Raji (cell line): Measurements from ENCODE around the gene PFDN2.

Experiments used
- POLR2A ChIP-seq: IDR thresholded peaks from 2 replicates; pipeline ENCODE4 v1.6.1; 2011; ENCODE audit warnings: low read depth, low read length, control low read depth; ENCODE audit not compliant: insufficient read depth

PFDN2 gene

DNA sequence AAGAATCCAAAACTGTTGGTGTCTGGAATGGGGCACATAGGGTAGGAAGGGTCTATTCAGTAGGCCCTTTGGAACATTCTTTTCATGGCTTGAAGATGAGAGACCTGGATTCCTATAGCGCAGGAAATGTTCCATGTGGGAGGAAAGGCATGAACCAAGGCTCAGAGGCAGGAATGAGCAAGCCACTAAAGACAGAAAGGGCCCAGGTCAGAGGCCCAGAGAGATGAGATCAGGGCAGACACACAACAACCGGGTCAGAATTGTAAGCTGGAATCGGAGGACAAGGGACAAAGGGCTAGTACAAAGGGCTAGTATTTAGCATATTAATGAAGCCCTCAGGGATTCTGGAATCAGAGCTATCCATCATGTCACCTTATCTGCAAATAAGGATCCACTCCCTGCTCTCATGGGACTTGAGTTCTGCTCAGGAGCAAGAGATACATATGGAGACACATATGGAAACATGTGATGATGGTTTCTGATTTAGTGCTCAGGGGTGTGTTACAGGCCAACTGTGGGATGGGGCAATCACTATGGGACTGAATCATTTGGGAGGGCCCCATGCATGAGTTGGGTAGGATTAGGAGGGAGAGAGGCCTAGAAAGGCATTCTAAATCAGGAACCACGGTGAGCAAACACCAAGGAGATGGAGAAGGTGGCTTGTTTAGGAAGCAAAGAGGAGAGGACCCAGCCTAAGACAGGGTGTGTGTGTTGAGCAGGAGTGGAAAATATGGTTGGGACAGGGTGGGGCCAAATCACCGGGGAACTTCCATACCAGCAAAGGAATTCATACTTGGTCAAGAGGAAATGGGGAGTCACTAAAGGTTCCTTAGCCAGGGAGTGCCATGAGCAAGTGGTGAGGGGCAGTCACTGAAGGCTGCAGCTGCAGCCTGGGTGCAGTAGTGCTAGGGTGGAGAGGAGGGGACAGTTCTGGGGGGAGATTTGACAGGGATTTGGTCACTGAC, 37.1 kb downstream of the PFDN2 start:
- TF ChIP-seq POLR2A: no peak

DNA sequence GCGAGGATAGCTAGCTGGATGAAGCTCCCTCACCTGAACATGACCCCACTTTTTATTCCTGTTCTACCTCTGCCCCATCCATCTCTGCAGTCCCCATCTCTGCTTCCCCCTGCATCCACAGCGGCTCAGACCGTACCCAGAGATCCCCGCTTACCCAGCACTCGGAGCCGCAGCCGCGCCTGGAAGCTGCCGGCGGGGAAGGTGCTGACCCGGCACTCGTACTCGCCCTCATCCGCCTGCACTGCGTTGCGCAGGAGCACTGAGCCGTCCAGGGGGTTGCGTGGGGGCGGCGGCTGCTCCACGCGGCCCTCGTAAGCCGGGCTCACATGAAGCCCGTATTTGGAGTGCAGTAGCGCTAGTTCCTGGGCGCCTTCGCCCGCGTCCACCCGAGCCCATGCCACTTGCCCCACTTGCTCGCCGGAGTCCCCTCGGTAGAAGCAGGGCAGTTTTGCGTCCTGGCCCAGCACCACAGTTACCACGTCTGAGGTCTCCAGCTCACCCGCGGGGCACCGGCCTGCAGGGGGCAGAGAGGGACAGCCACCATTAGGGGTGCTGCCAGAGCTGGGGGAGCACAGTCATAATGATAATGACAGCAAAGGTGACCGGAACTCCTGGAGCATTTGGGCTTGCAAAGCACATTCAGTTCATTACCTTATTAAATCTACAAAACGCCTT, 38.3 kb downstream of the PFDN2 start:
- no peak for TF ChIP-seq POLR2A

- TF ChIP-seq POLR2A: no peak
Measured at GRCh38 chr1:161077426-161077825, 40.4 kb downstream of the PFDN2 start.

DNA sequence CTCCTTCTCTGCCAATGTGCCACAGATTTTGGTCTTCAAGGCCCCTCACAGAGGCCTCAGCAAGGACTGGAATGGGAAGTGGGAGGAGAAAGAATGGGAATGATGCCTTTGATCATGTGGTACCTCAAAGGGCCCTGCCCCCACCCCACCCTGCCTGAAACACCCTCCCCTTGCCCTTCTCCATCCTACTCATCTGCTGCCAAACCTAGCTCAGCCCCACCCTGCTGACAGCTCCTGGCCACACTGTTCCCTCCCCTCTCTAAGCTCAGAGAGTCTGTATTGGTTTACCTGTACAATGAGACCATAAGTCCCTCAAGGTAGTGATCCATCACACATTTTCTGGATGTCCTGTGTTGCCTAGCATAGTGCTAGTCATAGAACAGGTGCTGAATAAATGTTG, 41.4 kb downstream of the PFDN2 start:
- TF ChIP-seq POLR2A: no peak

DNA sequence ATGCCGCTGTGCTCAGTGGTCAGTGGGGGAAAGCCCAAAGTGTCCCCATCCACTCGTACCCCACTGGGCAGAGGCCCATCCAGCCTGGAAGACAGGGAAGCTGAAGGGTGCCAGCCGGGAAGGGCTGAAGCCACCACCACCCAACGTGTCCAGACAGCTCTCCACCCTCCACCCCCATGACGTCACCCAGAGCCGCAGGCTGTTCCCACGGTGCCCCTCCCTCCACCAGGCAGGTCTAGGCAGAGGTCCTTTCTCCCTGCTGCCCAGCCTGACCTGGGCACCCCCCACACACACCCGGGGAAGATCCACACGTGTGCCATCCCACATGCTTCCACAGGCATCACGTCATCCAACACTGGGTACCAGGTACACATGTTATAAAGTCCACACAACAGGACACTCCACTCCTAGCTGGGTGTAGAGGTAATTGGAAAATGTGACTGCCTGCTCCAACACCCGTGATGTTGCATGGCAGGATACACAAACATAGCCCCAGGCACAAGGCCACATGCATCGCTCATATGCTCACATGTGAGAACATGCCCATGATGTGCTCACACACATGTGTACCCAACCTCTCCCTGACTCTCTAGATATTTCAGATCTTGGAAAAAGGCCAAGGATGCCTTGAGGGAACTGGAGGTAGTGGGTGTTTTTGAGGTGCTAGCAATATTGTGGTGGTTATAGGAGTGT, 43.0 kb downstream of the PFDN2 start:
- no peak for TF ChIP-seq POLR2A

DNA sequence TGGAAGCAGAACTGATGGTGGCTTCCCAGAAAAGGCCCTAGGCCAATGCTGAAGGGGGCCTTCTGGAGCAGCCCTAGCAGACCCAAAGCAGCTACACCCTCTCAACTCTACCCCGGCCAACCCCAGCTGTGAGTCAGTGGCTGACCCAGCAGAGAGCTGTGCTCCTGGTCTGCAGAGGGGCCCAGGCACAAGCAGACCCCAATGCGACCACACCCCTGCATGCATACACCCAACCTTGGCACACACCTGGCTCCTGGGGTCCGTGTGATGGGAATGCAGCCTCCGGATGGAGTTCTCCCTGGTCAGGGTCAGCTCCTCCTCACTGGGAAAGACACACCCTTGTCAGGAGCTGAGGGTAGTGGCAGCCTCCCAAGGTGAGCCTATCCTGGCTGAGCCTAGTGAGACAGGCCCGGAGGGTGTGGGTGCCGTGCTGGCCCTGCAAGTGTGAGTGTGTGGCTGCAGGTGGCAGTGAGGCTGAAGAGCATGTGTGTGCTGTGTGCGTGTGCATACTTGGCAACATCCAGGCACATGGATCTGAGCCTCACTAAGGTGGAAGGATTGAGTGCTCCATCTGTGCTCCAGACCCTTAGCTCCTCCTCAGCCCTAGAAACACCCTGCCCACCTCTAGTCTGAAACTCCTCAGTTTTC, 44.2 kb downstream of the PFDN2 start:
- no peak for TF ChIP-seq POLR2A

GRCh38 chr1:161072751-161073449, 44.9 kb downstream of the PFDN2 start:
- no peak for TF ChIP-seq POLR2A

DNA sequence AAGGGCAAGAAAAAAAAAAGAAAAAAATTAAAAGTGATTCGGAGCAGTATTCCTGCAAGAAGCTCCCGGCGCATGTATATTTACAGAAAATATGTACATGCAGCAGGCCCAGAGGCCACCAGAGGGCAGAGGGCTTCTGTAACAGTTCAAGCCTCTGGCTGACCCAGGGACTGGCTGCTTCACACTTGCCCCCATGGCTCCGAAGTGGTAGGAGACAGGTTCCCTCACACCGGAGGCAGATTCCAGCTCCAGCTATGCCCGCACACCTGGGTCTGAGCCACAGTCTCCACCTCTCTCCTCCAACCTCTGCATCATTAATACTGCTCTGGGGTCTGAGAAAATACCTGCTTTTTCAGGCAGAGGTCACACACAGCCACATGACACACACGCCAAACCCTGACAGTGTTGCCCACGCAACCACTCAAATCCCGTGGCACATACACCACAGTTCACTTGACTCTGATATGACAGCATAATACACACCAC, 45.9 kb downstream of the PFDN2 start:
- TF ChIP-seq POLR2A: no peak

DNA sequence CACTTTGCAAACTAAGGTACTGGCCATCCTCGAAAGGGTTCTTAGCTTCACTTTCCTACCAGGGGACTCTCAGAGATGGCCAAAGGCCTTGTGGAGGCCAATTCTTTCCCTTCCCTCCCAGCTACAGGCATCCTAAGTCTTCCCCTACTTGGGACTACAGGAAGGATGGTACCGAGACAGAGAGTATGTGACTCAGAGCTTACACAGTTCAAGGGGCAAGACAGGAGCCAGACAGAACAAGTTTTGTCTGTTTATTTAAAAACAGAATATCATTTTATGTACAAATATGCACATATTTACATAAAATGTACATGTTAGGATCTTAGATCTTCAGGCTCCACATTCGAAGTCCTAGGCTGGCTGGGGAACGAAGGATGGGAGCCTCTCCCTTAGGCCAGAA, 47.1 kb downstream of the PFDN2 start:
- no peak for TF ChIP-seq POLR2A

GRCh38 chr1:161069731-161070270, 48.0 kb downstream of the PFDN2 start, which contains the start of gene ARHGAP30:
Gene ARHGAP30 (minus strand): TSS chr1:161069891. CDS start chr1:161069624, 267 bp downstream.
- TF ChIP-seq POLR2A: peak; percentile 96

- TF ChIP-seq POLR2A: no peak
Measured at GRCh38 chr1:161069241-161069640, 48.6 kb downstream of the PFDN2 start.

GRCh38 chr1:161068306-161069234, 49.3 kb downstream of the PFDN2 start:
- TF ChIP-seq POLR2A: peak; percentile 52

GRCh38 chr1:161066694-161067093, 51.1 kb downstream of the PFDN2 start:
- no peak for TF ChIP-seq POLR2A
